Measurements from ENCODE around the gene HPS4. TPM values are rescaled to one million over a fixed set of nuclear protein-coding genes. Genes with fewer than 3 reads are reported as not detected.

Gene HPS4
- total and polyA plus RNA-seq, 2 experiments from 2014 or later, result 20.4 to 35.9 TPM

DNA sequence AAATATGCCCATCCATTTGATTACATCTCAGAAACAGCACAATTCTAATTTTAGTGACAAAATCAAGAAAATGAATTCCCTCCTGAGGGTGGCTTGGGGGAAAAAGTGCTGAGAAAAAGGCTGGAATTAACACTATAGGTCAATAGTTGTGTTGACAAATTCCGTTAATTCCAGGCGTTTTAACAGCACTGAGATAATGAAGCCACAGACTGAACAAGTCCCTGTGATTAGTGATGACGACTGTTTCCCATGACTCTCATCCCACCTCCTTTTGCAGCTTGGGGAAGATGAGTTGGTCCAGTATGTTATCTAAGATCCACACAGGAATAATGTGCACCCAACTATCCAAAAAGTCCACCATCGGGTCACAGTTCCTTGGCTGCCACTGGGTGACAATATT lies 12.9 kb upstream of the HPS4 start:
- H3K27ac ChIP-seq, result no peak overlapping the region
- no peaks in the 10 kb centered on the region for H3K27me3 ChIP-seq
- TF ChIP-seq, protein P1, sequence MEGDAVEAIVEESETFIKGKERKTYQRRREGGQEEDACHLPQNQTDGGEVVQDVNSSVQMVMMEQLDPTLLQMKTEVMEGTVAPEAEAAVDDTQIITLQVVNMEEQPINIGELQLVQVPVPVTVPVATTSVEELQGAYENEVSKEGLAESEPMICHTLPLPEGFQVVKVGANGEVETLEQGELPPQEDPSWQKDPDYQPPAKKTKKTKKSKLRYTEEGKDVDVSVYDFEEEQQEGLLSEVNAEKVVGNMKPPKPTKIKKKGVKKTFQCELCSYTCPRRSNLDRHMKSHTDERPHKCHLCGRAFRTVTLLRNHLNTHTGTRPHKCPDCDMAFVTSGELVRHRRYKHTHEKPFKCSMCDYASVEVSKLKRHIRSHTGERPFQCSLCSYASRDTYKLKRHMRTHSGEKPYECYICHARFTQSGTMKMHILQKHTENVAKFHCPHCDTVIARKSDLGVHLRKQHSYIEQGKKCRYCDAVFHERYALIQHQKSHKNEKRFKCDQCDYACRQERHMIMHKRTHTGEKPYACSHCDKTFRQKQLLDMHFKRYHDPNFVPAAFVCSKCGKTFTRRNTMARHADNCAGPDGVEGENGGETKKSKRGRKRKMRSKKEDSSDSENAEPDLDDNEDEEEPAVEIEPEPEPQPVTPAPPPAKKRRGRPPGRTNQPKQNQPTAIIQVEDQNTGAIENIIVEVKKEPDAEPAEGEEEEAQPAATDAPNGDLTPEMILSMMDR (IDR thresholded peaks at IDR 0.05; ENCODE audit: low read depth, low read length), result no peak
- DNase-seq (ENCODE audit: low read depth in 1 of 2, low spot score in 1 of 2), result no peak
- H3K4me1 ChIP-seq (ENCODE audit: low read depth), result no peaks in the 10 kb centered on the region
- no peak overlapping the region for H3K4me3 ChIP-seq
- no peaks in the 10 kb centered on the region for H3K9me3 ChIP-seq (ENCODE audit: low read depth)
- peaks cover 64% of the 10 kb centered on the region for H3K36me3 ChIP-seq

GRCh38 chr22:26494506-26494905 lies 10.9 kb upstream of the HPS4 start:
- no peak for DNase-seq (ENCODE audit: low read depth in 1 of 2, low spot score in 1 of 2)
- H3K36me3 ChIP-seq, result peaks cover 61% of the 10 kb centered on the region
- H3K4me3 ChIP-seq, result no peak overlapping the region
- no peaks in the 10 kb centered on the region for H3K9me3 ChIP-seq (ENCODE audit: low read depth)
- TF ChIP-seq, protein P1 (IDR thresholded peaks at IDR 0.05; ENCODE audit: low read depth, low read length), result no peak
- no peaks in the 10 kb centered on the region for H3K4me1 ChIP-seq (ENCODE audit: low read depth)
- no peaks in the 10 kb centered on the region for H3K27me3 ChIP-seq
- no peak overlapping the region for H3K27ac ChIP-seq

GRCh38 chr22:26492220-26492619 lies 8.6 kb upstream of the HPS4 start:
- H3K36me3 ChIP-seq, result peaks cover 65% of the 10 kb centered on the region
- TF ChIP-seq, protein P1 (IDR thresholded peaks at IDR 0.05; ENCODE audit: low read depth, low read length), result no peak
- H3K27ac ChIP-seq, result no peak overlapping the region
- no peaks in the 10 kb centered on the region for H3K27me3 ChIP-seq
- H3K4me3 ChIP-seq, result no peak overlapping the region
- H3K4me1 ChIP-seq (ENCODE audit: low read depth), result no peaks in the 10 kb centered on the region
- H3K9me3 ChIP-seq (ENCODE audit: low read depth), result no peaks in the 10 kb centered on the region
- DNase-seq (ENCODE audit: low read depth in 1 of 2, low spot score in 1 of 2), result no peak

- no peak for DNase-seq (ENCODE audit: low read depth in 1 of 2, low spot score in 1 of 2)
- H3K9me3 ChIP-seq (ENCODE audit: low read depth), result no peaks in the 10 kb centered on the region
- peaks cover 2% of the 10 kb centered on the region for H3K4me1 ChIP-seq (ENCODE audit: low read depth)
- no peaks in the 10 kb centered on the region for H3K27me3 ChIP-seq
- peaks cover 50% of the 10 kb centered on the region for H3K36me3 ChIP-seq
- no peak overlapping the region for H3K4me3 ChIP-seq
- TF ChIP-seq, protein P1 (IDR thresholded peaks at IDR 0.05; ENCODE audit: low read depth, low read length), result no peak
- no peak overlapping the region for H3K27ac ChIP-seq
These were observed 6.0 kb upstream of the HPS4 start for GRCh38 chr22:26489447-26490036.

- H3K9me3 ChIP-seq (ENCODE audit: low read depth), result no peaks in the 10 kb centered on the region
- peaks cover 6% of the 10 kb centered on the region for H3K4me1 ChIP-seq (ENCODE audit: low read depth)
- TF ChIP-seq, protein P1 (IDR thresholded peaks at IDR 0.05; ENCODE audit: low read depth, low read length), result no peak
- H3K27ac ChIP-seq, result no peak overlapping the region
- DNase-seq (ENCODE audit: low read depth in 1 of 2, low spot score in 1 of 2), result no peak
- no peak overlapping the region for H3K4me3 ChIP-seq
- H3K27me3 ChIP-seq, result no peaks in the 10 kb centered on the region
- peaks cover 38% of the 10 kb centered on the region for H3K36me3 ChIP-seq
These were observed 4.4 kb upstream of the HPS4 start for GRCh38 chr22:26487996-26488395.
